ENCODE measurements around the gene CMSS1.
"Not testable (repeated sequence)": the region's sequence is repeated elsewhere in the genome, so short reads cannot be mapped to it uniquely, and the experiment has no call there.

CMSS1 gene

DNA sequence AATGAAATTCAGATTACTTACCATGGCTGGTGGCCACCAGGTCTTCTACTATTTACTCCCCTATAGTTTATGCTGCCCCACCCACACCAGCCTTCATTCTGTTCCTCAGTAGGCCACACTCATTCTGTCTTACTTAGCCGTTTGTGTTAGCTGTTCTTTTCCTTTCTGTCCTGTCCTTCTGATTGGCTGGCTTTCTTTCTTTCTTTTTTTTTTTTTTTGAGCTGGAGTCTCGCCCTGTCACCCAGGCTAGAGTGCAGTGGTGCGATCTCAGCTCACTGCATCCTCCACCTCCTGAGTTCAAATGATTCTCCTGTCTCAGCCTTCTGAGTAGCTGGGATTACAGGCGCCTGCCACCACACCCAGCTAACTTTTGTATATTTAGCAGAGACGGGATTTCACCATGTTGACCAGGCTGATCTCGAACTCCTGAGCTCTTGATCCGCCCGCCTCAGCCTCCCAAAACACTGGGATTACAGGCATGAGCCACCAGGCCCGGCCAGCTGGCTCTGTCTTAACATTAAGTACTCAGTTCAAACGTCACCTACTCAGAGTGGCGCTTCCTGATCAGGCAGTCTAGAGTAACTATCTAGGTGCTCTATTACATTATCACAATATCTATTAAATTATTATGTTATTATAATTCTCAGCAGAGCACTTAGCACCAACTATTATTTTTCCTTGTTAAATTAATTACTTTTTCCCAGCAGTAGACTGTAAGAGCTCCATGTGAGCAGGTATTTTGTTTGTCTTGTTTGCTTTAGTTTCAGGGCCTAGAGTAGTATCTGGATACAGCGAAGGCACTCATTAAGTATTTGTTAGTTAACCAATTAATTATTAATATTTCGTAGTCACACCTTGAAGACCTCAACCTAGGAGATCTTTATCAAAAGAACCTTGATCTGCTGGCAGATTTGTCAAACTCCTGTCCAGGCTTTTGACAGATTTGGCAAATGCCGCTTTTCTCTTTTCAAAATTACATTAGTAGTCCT is 6.4 kb downstream of the CMSS1 start:
- no peak for DNase-seq

DNA sequence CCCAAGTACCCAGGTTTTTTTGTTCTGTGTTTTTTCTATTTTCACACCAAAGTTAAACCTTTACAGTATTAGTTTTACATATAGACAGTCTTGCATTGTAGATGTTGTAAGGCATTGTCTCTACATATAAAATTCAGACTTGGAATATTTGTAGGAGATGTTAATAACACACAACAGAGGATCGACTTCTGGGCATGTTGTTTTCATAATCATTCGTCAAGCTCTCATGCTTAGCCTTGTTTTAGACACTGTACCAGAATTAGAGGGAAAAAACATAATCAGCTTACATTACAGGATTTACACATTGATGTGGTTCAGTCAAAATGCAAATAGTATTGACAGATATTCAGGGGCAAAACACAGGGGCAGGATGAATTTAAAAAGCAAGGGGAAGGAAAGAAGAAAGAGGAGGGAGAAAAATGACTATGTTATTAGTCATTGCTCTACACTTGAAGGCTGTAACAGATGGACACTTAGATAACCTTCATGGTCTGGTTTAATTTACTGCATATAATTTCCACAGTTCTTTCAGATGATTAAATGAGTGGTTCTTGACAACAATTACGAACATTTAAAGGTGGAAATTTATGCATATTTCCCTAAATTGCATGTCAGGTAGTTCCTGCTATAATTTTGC is 7.5 kb downstream of the CMSS1 start:
- DNase-seq, result no peak

DNA sequence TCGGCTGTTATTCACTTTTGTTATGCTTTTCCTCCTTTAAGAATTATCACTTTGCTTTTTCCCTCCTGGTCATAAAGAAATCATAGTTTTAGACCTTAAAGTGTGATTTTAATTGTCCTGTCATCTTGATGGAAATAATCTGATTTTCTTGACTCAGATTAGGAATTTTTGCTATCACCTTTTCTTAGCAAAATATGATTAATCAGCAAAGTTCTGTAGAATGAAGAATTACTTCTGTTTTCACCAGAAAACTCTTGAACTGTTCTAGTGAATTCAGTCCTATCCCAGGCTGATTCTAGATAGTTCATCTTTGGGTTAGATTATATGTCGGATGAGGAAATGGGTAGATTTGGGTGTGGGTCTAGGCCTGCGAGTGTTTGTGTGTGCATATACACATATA is 12.2 kb downstream of the CMSS1 start:
- no peak for DNase-seq

DNA sequence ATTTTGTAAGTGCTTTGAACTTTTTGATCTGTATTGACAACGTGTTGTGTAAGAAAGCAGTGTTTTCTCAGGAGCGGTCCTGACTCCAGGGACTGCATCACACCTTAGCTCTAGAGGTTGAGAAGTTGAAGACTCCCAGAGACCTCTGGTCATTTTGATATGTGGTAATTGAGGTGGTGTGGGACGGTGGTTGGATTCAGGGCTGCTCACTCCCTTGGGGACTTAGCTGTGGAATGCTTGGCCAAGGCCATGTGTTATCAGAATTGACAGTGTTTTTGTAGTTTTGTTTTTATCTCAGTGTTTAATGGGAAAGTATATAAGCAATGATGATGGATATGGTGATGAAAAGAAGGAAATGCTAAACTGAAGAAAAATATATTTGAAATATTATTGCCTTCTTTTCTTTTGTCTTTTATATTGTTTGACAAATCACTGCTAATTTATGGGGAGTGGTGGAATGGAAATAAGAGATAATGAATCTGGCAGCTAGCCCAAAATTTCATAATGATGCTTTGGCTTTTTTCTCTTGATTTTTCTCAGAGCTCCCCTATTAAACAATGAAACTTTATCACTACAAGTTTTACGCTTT is 16.0 kb downstream of the CMSS1 start:
- no peak for DNase-seq

DNA sequence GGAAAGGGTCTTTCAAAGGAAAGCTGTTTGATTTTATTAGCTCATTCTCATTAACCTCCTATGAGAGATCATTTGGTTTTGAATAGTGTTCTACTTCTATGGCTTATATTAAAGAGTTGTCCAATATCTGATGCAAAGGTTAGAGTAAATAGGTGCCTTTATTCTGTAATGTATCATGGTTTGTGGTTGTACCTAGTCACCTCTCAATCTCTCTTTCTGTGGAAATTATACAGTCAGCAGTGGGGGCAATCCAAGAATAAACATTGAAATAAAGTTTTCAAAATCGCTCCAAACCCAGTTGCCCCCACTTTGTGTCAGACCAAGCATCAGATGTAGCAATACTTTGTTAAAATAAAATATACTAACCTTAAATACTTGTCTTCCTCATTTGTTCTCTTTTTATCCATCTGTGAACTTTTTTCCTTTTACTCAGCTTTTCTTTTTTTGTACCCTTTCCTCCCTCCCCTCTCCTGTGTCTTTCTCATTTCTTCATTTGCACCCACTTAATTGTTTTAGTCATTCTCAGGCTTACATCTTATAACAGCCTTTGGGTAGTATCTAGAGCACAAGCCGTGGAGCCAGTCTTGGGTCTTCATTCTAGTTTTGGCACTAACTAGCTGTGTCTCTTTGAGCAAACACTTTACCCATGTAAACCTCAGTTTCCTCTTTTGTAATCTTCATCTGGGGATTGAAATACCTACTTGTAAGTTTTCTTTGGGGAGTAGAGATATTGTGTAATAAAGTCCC is 16.7 kb downstream of the CMSS1 start:
- DNase-seq, result no peak

DNA sequence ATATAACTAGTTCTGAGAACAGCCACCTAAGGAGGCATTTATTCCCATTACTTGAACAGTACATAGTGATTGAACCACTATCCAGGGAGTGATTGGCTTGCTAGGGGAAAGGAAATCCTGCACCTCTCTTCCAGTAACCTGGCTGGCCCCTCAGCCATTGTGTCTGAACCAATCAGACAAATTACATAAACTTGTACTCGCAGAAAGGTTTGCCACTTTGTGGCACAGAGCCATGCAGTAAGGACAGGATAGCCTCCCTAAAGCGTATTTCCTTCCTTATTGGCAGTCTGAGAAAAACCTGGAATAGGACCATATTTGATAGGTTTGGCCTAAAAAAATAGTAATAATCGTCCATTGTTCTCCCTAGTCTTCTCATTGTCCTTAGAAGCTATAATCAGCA is 19.0 kb downstream of the CMSS1 start:
- DNase-seq, result no peak

DNA sequence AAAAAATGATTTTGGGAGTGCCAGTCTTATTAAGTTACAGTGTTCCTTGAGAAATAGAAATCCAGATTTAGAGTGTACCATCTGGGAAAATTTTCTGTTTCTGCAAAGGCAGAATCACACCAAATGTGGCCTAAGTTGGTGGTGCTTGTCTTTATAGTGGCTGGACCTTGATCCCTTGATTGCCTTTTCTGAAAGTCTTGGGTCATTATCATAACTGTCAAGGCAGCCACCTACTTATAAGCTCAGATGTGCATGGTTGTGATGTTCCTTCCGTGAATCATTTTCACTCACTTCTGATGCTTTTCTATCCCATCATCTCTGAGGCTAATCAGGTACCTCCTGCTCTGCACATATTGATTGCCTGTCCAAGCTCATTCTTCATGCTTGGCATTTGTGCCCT is 20.1 kb downstream of the CMSS1 start:
- no peak for DNase-seq

DNA sequence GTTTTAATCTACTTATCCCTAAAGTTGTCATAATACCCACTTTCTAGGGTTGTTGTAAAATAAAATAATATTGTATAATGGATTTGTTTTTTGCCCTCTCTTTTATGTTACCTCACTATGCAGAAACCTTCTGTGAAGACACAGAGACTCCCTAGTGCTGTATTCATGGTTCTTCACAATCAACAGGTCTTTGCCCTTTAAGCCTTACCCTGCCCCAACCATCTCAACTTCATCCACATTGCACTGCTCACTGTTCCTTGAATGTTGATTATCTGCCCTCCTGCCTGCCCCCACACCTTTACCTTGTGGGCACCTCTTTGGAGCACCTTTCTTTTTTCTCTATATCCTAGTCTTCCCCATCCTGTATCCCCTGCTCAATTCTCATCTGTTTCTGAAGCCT is 21.1 kb downstream of the CMSS1 start:
- no peak for DNase-seq

DNA sequence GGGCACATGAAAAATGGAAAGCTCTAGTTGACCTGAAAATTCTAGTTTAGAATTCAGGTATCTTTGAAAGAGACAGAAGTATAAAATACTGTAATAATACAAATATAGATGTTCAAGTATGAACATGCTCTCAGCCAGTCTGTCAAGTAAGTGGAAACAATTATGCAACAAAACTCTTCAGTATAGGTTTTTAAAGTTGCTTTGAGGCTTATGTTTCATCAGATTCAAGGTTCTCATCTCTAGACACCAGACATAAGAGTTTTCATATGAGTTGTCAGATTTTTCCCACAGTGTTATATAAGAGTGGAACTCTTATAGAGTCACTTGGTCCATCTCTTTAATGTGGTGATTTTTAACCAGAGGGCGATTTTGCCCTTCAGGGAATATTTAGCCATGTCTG is 22.0 kb downstream of the CMSS1 start:
- no peak for DNase-seq

DNA sequence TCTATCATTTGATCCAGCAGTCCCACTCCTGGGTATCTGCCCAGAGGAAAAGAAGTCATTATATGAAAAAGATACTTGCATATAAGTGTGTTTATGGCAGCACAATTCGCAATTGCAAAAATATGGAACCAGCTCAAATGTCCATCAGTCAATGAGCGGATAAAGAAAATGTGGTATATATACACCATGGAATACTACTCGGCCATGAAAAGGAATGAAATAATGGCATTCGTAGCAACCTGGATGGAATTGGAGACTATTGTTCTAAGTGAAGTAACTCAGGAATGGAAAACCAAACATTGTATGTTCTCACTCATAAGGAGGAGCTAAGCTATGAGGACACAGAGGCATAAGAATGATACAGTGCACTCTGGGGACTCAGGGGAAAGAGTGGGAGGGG is 24.3 kb downstream of the CMSS1 start:
- not testable (repeated sequence) for DNase-seq

DNA sequence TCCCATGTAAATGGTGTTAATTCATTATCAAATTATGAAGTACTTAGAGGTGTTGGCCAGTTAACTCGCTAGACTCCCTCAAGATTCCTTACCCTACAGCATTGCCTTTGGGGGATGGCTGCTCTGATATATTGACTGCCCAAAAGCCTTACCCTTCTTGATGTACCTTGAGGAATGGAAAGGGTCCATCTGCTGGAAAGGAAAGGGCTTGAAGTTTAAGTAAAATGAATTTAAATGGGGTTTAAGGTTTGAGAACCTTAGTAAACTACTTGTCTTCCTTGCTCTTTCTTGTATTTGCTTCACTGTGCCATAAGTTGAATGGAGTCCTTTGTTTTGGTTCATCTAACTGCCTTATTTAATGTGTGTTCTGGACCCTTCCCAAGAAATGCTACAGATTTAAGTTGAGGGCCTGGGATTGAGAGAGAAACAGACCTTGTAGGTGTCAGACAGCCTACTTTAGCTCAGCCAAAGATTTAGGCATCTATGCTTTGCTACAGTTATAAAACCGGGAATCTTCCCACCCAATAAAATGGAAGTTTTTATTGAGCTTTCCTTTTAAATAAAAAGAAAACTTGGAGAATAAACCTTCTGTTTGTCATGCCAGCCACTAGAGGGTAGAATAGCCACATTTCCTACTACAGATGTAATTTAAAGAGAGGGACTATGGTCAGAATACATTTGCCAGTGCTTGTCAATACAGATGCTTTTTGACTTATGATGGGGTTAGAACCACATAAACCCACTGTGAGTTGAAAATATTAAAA is 25.3 kb downstream of the CMSS1 start:
- no peak for DNase-seq

DNA sequence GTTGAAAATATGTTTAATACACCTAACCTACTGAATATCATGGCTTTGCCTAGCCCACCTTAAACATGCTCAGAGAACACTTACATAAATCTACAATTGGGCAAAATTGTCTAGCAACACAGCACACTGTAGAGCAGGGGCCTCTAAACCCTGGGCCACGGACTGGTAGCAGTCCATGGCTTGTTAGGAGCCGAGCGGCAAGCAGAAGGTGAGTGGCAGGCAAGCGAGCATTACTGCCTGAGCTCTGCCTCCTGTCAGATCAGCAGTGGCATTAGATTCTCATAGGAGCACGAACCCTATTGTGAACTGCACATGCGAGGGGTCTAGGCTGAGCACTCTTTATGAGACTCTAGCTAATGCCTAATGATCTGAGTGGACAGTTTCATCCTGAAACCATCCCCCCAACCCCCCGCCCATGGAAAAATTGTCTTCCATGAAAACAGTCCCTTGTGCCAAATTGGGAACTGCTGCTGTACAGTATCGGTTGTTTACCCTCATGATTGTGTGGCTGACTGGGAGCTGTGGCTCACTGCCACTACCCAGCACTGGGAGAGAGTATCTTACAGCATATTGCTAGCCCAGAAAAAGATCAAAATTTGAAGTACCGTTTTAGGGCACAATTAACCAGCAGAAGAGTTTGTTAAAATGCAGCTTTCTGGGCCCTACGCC is 26.1 kb downstream of the CMSS1 start:
- DNase-seq, result no peak

DNA sequence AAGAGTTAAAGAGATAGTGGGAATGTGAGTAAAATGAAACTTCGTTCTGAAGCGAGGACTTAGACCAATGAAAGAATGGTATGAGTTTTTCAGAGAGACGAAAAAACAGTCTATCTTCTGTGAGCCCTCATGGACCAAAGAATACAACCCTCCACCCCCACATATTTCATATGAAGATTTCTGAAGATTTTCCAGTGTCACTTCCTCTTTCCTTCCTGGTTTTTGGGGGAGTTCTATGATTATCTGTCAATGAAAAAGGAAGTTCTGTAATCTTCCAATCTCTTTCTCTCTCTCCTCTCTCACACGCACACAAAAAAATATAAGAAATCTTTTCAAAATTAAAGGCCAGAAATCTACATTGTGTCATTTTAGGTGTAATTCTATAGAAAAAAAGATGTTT is 27.7 kb downstream of the CMSS1 start:
- DNase-seq, result no peak

DNA sequence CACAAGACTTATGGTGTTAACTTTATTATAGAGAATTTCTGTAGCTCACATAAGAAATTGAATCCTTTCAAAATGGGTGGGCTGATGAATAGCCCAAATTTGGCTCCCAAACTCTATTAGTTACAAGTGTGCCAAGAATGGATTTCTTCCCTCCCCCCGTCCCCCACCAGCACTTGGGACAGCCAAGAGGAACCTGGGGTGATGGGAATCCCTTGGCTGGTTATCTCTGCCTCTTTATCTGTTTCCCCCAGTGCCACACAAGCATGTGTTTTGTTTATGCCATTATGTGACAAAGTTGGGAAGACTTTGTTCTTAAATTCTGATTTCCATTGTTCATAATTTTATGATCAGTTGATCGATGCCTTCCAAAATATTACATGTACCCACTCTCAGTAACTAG is 28.3 kb downstream of the CMSS1 start:
- DNase-seq, result no peak

DNA sequence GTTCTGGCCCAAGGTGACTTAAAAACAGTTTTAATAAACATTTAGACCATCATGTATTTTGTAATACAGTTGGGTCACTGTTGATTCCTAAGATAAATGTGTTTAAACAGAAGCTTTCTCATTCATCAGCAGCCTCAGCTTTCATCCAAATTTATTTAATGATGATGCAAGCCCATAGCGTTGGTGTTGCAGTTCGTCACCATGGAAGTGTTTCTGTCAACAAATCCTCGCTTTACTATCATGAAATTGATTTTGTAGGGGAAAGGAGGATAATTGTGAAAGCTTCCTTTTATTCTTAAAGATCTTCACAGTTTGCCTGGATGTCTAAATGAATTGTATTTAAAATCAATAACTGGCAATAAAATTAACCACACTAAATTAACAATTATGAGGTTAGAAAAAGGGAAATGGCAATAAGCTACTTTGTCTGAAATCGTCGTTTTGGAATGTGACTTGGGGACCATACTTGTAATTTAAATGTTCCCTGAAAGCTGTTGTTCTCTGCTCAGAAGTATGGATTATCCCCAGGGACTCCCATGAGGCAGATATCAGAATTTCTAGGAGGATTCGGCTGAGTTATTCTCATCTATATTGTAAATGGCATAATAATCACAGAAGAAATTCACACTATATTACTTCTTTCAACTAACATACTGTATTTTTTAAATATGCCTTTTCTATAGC is 29.0 kb downstream of the CMSS1 start:
- DNase-seq, result no peak

DNA sequence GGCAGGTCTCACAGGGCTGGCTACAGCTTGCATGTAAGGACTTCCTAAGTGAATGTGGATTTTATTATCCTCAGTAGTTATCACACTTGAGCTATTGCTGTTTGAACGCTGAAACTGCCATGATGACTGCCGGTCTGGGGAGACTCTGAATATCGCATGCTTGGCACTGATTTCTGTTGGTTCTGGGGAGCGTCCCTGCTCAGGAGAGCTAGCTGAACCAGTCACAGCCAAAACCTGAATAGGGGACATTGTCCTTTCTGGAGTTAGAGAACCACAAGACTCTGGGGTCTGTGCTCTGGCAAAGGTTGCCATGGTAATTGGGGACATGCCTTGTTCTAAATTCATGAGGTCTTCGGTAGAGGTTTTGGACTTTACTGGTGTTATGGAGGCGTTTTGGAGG is 30.8 kb downstream of the CMSS1 start:
- DNase-seq, result no peak

DNA sequence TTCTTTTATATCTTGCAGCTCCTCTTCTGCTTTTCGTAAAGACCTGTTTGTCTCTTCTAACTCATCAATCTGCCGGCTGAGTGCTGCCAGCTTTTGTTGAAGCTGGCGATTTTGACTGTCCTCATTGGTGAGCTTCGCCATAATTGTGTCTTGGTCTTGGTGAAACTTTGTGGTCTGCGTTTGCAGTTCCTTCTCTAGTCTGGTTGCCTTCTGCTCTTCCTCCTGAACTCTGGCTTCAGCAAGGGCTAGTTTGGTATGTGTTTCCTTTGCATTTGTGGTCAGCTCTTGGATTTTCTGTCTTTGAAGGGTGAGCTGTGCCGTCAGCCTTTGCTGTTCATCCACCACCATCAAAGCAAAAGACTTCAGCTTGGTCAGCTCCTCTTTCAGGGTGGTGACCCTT is 32.9 kb downstream of the CMSS1 start:
- DNase-seq, result no peak

DNA sequence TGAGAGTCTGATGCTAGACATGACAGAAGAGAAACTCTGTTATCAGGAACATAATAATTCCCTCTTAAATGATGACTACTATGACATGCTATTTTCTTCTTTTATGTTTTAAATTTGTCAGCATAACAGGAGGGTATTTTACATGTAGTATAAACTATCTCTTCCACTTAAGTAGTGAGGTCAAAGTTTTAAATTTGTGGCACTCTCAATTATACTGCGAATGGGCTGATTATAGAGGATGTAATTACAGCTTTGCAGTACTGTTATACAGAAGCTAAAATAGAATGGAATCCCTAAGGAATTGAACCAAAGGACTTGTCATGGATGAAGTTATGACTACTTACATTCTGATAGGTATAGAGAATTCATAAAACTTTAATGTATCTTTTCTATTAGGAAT is 34.3 kb downstream of the CMSS1 start:
- no peak for DNase-seq

DNA sequence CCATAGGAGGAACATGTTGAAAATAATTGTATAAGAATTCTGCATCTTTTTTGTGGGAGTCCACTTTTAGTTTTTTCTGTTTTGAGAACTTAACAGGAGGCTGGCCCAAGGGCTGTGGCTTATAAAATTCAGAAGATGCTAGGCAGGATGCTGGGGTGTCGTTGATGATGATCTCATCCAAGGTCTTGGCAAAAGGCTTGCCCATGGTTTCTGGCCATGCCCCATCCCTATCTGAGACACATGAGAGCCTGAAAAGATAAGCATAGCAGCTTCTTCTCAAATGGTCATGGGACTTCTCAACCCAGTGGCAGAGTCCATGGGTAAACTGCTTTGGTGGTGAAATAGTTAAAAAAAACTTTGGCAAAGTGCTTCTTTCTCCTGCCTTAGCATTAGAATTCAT is 35.2 kb downstream of the CMSS1 start:
- DNase-seq, result no peak

DNA sequence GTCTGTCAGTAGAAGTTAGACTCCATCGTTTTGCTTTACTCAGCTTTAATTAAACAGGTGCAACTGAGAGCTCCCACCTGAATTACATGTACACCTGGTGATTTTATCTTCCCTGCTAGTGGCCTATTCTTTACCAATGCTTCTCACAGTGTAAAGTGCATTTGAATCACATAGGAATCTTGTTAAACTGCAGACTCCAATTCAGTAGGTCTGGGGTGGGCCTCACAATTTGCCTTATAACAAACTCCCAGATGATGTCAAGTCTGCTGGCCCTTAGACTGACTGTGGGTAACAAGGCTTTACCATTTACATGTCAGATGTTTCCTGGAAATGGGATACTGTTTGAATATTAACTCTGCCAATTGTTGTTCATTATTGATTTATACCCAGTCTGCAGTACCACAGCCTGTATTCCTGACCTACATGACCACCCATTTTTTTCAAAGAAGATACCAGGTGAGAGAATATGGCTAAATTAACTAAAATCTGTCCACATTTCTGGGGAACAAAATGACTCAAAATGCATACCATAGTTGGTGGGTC is 37.2 kb downstream of the CMSS1 start:
- no peak for DNase-seq

DNA sequence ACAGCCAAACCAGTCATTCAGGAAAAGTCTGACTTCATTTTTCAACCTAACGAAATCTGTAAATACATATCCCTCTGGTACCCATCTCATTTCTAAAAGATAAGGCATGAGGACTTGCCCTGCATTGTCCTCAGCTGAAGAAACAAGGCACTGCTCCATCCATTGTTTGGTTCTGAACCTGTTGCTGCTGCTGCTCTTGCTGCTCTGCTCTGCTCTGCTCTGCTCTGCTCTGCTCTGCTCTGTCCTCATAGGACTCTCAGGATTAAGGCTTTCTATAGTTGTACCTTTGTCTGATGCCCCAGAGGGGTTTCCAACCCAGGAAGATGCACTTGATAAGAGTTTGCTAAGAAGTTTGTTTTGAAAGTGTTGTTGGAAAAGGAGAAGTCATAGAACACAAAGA is 38.2 kb downstream of the CMSS1 start:
- DNase-seq, result no peak

Measured in activated CD8-positive, alpha-beta memory T cell treated with anti-CD3 and anti-CD28 coated beads for 24 hours (primary cell).